Esophagus squamous epithelium (tissue), 4 donors: ENCODE measurements around the gene IL22RA1.

Experiments used
- CTCF ChIP-seq, 6 experiments: fragments of 450-650 bp in 4 of 6; fragments of 200-600 bp in 2 of 6; sonication (generic) in 2 of 6; IDR thresholded peaks; one replicate each; pipeline ENCODE4 v1.5.1; 2016 to 2019; ENCODE audit warnings: antibody characterized with exemption in 6 of 6, mild to moderate bottlenecking in 4 of 6, moderate library complexity in 4 of 6
- POLR2A ChIP-seq, 4 donors: fragments of 450-650 bp; IDR thresholded peaks; one replicate each; pipeline ENCODE4 v1.6.1; 2017; ENCODE audit warnings: antibody characterized with exemption in 4 of 4, mild to moderate bottlenecking in 4 of 4, moderate library complexity in 3 of 4

- TF ChIP-seq CTCF (IDR thresholded peaks at IDR 0.05) (no peak), POLR2A (IDR thresholded peaks at IDR 0.05) (no peak)
Observed at GRCh38 chr1:24142546-24143534, at the start of gene IL22RA1.
